ENCODE data around the gene SBF1. TPM values are rescaled to one million over a fixed set of nuclear protein-coding genes. Genes with fewer than 3 reads are reported as not detected.

The SBF1 gene
- polyA plus RNA-seq, 4 donors = 27.3 to 43.7 (median 35.4) TPM

DNA sequence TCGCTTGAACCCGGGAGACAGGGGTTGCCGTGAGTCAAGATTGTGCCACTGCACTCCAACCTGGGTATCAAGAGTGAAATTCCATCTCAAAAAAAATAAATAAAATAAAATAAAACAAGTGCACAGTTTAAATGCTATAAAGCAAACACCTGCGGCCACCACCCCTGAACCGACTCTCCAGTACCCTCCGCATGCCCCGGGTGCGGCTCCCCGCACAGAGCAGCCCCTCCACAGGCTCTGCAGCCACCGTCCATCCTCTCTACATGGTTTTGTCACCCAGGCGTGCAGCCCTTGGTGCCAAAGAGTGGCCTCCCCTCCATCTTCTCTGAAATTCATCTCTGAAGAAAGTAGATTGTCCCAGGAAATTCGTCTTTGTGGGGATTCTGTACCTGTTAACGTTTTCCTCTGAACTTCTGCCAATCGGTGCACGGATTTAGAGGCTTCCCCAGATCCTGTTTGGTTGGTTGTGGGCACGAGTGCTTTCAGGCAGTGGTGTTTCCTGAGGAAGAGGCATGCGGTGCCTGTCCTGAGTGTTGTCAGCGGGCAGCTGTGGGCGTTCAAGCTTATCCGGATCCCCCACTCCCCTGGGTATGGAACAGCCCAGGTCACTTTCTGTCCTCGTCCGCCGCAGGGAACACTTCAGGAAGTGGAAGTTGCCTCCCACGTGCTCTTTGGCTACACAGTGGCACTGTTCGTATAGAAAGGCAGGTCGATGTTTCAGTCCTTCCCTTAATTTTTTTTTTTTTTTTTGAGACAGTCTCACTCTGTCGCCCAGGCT lies 15.9 kb upstream of the SBF1 start:
- no peaks in the 10 kb centered on the region for H3K4me1 ChIP-seq (ENCODE audit: control insufficient read depth in 3 of 3, insufficient read depth in 2 of 3, low read depth in 1 of 3, low read length in 2 of 3)
- DNase-seq (no peak), FAIRE-seq (no peak)
- no peaks in the 10 kb centered on the region for H3K36me3 ChIP-seq (ENCODE audit: control insufficient read depth in 3 of 3, insufficient read depth in 2 of 3, low read depth in 1 of 3, low read length in 3 of 3)
- H3K9me3 ChIP-seq (ENCODE audit: control insufficient read depth in 2 of 2, insufficient read depth in 1 of 2, low read depth in 1 of 2, low read length in 1 of 2) = no peaks in the 10 kb centered on the region
- H3K27ac ChIP-seq (ENCODE audit: low read depth in 1 of 3, low read length in 2 of 3) = no peak overlapping the region
- WGBS, 3 donors = 65 to 70% (median 67%) methylated on average over 27 of the region's 27 CpGs
- no peaks in the 10 kb centered on the region for H3K27me3 ChIP-seq (ENCODE audit: control insufficient read depth in 3 of 3, insufficient read depth in 3 of 3, low read length in 3 of 3)
- H3K4me3 ChIP-seq (ENCODE audit: low read depth in 1 of 3, low read length in 3 of 3) = no peak overlapping the region

DNA sequence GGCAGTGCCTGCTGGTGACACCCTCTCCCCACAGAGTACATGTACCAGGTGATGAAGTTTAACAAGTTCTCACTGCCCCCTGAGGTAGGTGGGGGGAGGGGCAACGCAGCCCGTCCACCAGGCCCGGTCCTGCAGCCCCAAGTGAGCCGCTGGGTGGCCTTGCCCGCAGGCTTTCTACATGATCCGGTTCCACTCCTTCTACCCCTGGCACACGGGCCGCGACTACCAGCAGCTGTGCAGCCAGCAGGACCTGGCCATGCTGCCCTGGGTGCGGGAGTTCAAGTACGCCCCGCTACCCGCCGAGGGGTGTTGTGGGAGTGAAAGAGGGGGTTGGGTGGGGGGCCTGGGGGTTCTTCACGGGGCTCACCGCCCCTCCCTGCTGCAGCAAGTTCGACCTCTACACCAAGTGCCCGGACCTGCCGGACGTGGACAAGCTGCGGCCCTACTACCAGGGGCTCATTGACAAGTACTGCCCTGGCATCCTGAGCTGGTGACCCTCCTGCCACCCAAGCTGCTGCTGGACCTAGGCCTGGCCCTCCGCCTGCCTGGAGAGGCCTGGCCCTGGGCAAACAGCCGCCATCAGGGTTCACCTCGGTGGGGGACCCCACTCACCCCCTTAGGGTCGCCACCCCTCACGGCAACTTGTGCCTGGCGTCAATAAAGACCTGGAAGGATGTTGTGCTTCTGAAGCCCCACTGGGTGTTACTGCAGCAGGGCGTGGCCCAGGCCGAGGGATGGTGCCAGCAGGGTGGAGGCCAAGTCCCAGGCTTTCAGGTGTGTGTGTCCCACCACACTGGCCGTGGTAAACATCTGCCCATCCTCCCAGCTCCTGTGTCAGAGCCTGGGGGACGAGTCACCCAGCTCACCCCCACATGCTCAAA lies 14.8 kb upstream of the SBF1 start:
- Histone ChIP-seq H3K27ac (ENCODE audit: low read depth in 1 of 3, low read length in 2 of 3) (no peak overlapping the region), H3K27me3 (ENCODE audit: control insufficient read depth in 3 of 3, insufficient read depth in 3 of 3, low read length in 3 of 3) (no peaks in the 10 kb centered on the region), H3K4me3 (ENCODE audit: low read depth in 1 of 3, low read length in 3 of 3) (no peak overlapping the region), H3K4me1 (ENCODE audit: control insufficient read depth in 3 of 3, insufficient read depth in 2 of 3, low read depth in 1 of 3, low read length in 2 of 3) (peaks cover 0 to 8% (median 0%) of the 10 kb centered on the region in 3 donors), H3K9me3 (ENCODE audit: control insufficient read depth in 2 of 2, insufficient read depth in 1 of 2, low read depth in 1 of 2, low read length in 1 of 2) (no peaks in the 10 kb centered on the region), H3K36me3 (ENCODE audit: control insufficient read depth in 3 of 3, insufficient read depth in 2 of 3, low read depth in 1 of 3, low read length in 3 of 3) (no peaks in the 10 kb centered on the region)
- FAIRE-seq (no peak), DNase-seq (no peak)
- WGBS, 3 donors = 77 to 84% (median 81%) methylated on average over 29 to 31 of the region's 31 CpGs

DNA sequence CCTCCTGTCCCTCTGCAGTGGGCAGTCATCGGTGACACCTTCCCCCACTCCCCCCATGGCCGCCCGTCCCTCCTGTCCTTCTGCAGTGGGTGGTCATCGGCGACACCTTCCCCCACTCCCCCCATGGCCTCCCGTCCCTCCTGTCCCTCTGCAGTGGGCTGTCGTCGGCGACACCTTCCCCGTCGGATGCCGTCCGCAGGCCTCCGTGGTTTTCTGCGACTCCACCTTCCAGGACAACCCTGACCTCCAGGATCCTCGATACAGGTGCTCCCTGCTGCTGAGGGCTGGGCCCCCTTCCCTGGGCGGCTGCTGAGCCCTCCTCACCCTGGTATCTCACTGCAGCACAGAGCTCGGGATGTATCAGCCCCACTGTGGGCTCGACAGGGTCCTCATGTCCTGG lies 14.1 kb upstream of the SBF1 start:
- Histone ChIP-seq H3K9me3 (ENCODE audit: control insufficient read depth in 2 of 2, insufficient read depth in 1 of 2, low read depth in 1 of 2, low read length in 1 of 2) (no peaks in the 10 kb centered on the region), H3K4me1 (ENCODE audit: control insufficient read depth in 3 of 3, insufficient read depth in 2 of 3, low read depth in 1 of 3, low read length in 2 of 3) (peaks cover 0 to 14% (median 2%) of the 10 kb centered on the region in 3 donors), H3K4me3 (ENCODE audit: low read depth in 1 of 3, low read length in 3 of 3) (no peak overlapping the region), H3K36me3 (ENCODE audit: control insufficient read depth in 3 of 3, insufficient read depth in 2 of 3, low read depth in 1 of 3, low read length in 3 of 3) (peaks cover 0 to under 1% (median 0%) of the 10 kb centered on the region in 3 donors), H3K27ac (ENCODE audit: low read depth in 1 of 3, low read length in 2 of 3) (no peak overlapping the region), H3K27me3 (ENCODE audit: control insufficient read depth in 3 of 3, insufficient read depth in 3 of 3, low read length in 3 of 3) (no peaks in the 10 kb centered on the region)
- DNase-seq (no peak), FAIRE-seq (no peak)
- 80 to 92% (median 90%) methylated on average over 19 of the region's 19 CpGs for WGBS, 3 donors

DNA sequence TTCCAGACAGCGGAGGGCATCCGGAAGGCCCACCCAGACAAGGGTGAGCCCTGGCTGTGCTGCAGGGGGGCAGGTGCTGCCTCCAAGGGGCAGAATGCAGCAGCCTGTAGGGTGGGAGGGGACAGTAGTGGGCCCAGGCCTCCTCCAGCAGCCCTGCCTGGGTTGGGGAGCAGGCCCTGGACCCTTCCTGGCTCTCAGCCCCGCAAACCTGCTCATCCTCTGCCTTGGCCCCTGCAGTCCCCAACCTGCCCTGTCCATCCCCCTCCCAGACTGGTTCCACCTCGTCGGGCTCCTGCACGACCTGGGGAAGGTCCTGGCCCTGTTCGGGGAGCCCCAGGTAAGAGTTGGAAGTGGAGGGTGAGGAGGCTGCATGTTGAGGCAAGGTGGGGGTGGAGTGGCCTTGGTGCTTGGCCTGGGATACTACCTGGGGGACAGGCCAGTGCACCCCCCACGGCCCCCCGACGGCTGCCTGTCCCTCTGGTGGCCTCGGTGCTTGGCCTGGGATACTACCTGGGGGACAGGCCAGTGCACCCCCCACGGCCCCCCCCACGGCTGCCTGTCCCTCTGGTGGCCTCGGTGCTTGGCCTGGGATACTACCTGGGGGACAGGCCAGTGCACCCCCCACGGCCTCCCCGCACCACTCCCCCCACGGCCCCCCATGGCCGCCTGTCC lies 13.3 kb upstream of the SBF1 start:
- Histone ChIP-seq H3K36me3 (ENCODE audit: control insufficient read depth in 3 of 3, insufficient read depth in 2 of 3, low read depth in 1 of 3, low read length in 3 of 3) (peaks cover 0 to 8% (median 0%) of the 10 kb centered on the region in 3 donors), H3K9me3 (ENCODE audit: control insufficient read depth in 2 of 2, insufficient read depth in 1 of 2, low read depth in 1 of 2, low read length in 1 of 2) (no peaks in the 10 kb centered on the region), H3K27ac (ENCODE audit: low read depth in 1 of 3, low read length in 2 of 3) (no peak overlapping the region), H3K4me3 (ENCODE audit: low read depth in 1 of 3, low read length in 3 of 3) (no peak overlapping the region), H3K4me1 (ENCODE audit: control insufficient read depth in 3 of 3, insufficient read depth in 2 of 3, low read depth in 1 of 3, low read length in 2 of 3) (peaks cover 0 to 21% (median 3%) of the 10 kb centered on the region in 3 donors), H3K27me3 (ENCODE audit: control insufficient read depth in 3 of 3, insufficient read depth in 3 of 3, low read length in 3 of 3) (no peaks in the 10 kb centered on the region)
- WGBS, 3 donors = 81 to 88% (median 86%) methylated on average over 11 to 18 of the region's 18 CpGs
- DNase-seq = no peak
- no peak for FAIRE-seq

DNA sequence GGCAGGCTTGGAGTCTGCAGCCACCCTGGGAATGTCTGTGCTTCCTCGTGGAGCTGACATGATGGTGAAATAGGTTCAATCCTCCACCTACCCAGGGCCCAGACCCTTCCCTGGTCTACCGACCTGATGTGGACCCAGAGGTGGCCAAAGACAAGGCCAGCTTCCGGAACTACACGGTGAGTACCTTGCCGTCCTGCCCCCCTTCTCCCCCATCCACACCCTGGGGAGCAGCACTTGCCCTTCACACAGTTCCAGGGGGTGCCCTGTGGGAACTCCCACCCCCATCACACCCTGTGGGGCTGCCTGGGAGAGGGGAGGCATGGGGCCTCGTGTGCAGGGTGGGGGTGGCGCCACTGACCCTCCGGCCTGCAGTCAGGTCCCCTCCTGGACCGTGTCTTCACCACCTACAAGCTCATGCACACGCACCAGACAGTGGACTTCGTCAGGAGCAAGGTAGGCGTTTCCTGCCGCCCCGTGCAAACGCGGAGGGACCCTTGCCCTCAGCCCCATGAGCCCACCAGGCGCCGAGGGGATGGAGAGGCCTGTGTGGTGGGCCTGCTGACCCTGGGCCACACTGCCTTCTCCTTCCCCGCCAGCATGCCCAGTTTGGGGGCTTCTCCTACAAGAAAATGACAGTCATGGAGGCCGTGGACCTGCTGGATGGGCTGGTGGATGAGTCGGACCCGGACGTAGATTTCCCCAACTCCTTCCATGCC lies 12.6 kb upstream of the SBF1 start:
- Histone ChIP-seq H3K27me3 (ENCODE audit: control insufficient read depth in 3 of 3, insufficient read depth in 3 of 3, low read length in 3 of 3) (peaks cover 0 to 2% (median 0%) of the 10 kb centered on the region in 3 donors), H3K4me1 (ENCODE audit: control insufficient read depth in 3 of 3, insufficient read depth in 2 of 3, low read depth in 1 of 3, low read length in 2 of 3) (peaks cover 0 to 26% (median 3%) of the 10 kb centered on the region in 3 donors), H3K9me3 (ENCODE audit: control insufficient read depth in 2 of 2, insufficient read depth in 1 of 2, low read depth in 1 of 2, low read length in 1 of 2) (no peaks in the 10 kb centered on the region), H3K4me3 (ENCODE audit: low read depth in 1 of 3, low read length in 3 of 3) (no peak overlapping the region), H3K27ac (ENCODE audit: low read depth in 1 of 3, low read length in 2 of 3) (no peak overlapping the region), H3K36me3 (ENCODE audit: control insufficient read depth in 3 of 3, insufficient read depth in 2 of 3, low read depth in 1 of 3, low read length in 3 of 3) (peaks cover 0 to 15% (median 0%) of the 10 kb centered on the region in 3 donors)
- 80 to 83% (median 81%) methylated on average over 23 of the region's 23 CpGs for WGBS, 3 donors
- DNase-seq (no peak), FAIRE-seq (no peak)

DNA sequence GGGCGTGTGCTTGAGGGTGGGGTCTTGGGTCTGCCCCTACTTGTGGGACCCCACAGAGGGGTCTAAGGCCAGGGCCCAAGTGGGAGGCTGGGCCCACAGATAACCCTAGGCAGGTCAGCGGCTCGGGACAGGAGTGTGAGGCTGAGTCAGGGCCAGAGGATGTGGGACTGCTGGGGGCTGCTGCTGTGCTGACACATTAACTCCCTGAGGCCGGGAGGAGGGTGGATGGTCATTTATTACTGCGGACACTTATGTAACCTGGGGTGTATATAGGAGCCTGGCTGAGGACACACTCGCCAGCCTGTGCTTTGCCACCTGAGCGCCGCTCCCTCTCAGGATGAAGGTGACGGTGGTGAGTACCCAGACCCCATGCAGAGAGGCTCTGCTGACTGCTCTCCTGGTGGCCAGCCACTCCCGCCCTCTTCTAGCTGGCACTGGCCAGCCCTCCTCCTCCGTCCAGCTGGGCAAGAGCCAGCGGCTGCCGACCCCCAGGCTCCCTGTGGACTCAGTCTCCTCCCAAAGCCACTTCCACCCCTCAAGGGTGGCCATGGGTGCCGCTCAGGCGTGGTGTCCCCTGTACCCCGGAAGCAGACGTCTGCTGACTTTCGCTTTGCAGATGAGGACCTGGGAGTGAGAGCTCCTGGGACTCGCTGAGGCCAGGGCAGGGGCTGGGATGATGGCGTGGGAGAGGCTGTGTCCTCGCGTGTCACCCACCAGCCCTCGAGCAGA lies 11.9 kb upstream of the SBF1 start, which contains the start of gene MIOX:
MIOX (plus strand) TSS at position 299 of the 729 bp plus-strand sequence; CDS start at position 338, 39 bp downstream.
- Histone ChIP-seq H3K27me3 (ENCODE audit: control insufficient read depth in 3 of 3, insufficient read depth in 3 of 3, low read length in 3 of 3) (peaks cover 0 to 7% (median 2%) of the 10 kb centered on the region in 3 donors), H3K4me1 (ENCODE audit: control insufficient read depth in 3 of 3, insufficient read depth in 2 of 3, low read depth in 1 of 3, low read length in 2 of 3) (peaks cover 0 to 32% (median 3%) of the 10 kb centered on the region in 3 donors), H3K9me3 (ENCODE audit: control insufficient read depth in 2 of 2, insufficient read depth in 1 of 2, low read depth in 1 of 2, low read length in 1 of 2) (no peaks in the 10 kb centered on the region), H3K4me3 (ENCODE audit: low read depth in 1 of 3, low read length in 3 of 3) (no peak within 1 kb of the TSS), H3K27ac (ENCODE audit: low read depth in 1 of 3, low read length in 2 of 3) (peak within 1 kb of the TSS in 1 of 3 donors; percentile 61), H3K36me3 (ENCODE audit: control insufficient read depth in 3 of 3, insufficient read depth in 2 of 3, low read depth in 1 of 3, low read length in 3 of 3) (peaks cover 0 to 20% (median 0%) of the 10 kb centered on the region in 3 donors)
- DNase-seq (no peak), FAIRE-seq (no peak)
- WGBS, 3 donors = 71 to 74% (median 74%) methylated on average over 20 to 23 of the region's 23 CpGs

DNA sequence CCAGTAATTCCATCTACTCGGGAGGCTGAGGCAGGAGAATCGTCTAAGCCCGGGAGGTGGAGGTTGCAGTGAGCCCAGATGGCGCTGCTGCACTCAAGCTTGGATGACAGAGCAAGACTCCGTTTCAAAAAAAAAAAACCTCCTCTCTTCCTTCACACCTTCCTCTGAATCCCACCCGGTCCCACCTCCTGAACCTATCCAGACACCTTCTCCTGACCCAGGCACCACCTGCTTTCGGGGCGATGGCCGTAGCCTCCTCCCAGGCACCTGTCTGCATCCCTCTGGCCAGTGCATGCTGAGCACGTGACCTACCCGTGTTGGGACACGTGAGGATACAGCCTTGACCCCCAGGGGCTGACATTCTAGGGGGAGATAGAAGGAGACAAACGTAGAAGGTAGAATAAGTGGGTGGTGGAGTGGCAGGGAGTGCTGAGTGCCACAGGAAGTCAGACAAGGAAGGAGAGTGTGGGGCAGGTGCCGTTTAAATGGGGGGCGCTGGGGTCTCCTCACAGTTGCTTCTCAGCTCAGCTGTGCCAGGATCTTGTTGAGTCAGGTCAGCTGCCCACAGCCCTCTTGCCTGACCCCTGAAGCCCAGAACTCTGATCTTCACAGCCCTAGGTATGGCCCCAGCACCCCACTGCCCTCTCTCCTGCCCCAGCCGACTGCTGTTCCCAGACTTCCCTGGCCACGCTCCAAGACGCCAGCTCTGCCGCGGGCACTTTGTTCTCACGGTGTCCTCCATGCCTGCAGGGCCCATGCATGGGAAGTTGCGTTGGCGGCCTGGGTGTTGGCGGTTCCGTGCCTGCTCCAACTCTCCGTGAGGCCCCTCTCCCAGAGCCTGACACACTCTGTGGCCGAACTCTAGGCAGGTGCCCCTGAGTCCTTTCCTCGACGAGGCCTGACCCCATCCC lies 10.6 kb upstream of the SBF1 start:
- no peak overlapping the region for H3K4me3 ChIP-seq (ENCODE audit: low read depth in 1 of 3, low read length in 3 of 3)
- FAIRE-seq = no peak
- H3K9me3 ChIP-seq (ENCODE audit: control insufficient read depth in 2 of 2, insufficient read depth in 1 of 2, low read depth in 1 of 2, low read length in 1 of 2) = no peaks in the 10 kb centered on the region
- H3K27me3 ChIP-seq (ENCODE audit: control insufficient read depth in 3 of 3, insufficient read depth in 3 of 3, low read length in 3 of 3) = peaks cover 0 to 14% (median 2%) of the 10 kb centered on the region in 3 donors
- 24 to 55% (median 35%) methylated on average over 28 to 29 of the region's 29 CpGs for WGBS, 3 donors
- peaks cover 0 to 20% (median 0%) of the 10 kb centered on the region in 3 donors for H3K36me3 ChIP-seq (ENCODE audit: control insufficient read depth in 3 of 3, insufficient read depth in 2 of 3, low read depth in 1 of 3, low read length in 3 of 3)
- peak; percentile 29 to 78 for DNase-seq
- peaks cover 0 to 32% (median 3%) of the 10 kb centered on the region in 3 donors for H3K4me1 ChIP-seq (ENCODE audit: control insufficient read depth in 3 of 3, insufficient read depth in 2 of 3, low read depth in 1 of 3, low read length in 2 of 3)
- peak overlapping the region in 1 of 3 donors; percentile 61 for H3K27ac ChIP-seq (ENCODE audit: low read depth in 1 of 3, low read length in 2 of 3)

Measured in small intestine (tissue), 7 donors.